Fibroblast of pulmonary artery (primary cell): ENCODE data around the gene EFCAB12.

Experiments used
- DNase-seq: peaks from one replicate; pipeline ENCODE4 v3.0.0-alpha.2; 2010; ENCODE audit warnings: low read depth
- H3K4me3 ChIP-seq: replicated peaks from 2 replicates; pipeline ENCODE4 v1.5.1; 2011; ENCODE audit warnings: low read depth, mild to moderate bottlenecking, control low read depth, low read length, moderate library complexity
- CTCF ChIP-seq: IDR thresholded peaks from 2 replicates; pipeline ENCODE4 v1.5.1; 2011; ENCODE audit warnings: mild to moderate bottlenecking, control low read depth, low read length, inconsistent platforms; ENCODE audit errors: missing control alignments

The EFCAB12 gene

DNA sequence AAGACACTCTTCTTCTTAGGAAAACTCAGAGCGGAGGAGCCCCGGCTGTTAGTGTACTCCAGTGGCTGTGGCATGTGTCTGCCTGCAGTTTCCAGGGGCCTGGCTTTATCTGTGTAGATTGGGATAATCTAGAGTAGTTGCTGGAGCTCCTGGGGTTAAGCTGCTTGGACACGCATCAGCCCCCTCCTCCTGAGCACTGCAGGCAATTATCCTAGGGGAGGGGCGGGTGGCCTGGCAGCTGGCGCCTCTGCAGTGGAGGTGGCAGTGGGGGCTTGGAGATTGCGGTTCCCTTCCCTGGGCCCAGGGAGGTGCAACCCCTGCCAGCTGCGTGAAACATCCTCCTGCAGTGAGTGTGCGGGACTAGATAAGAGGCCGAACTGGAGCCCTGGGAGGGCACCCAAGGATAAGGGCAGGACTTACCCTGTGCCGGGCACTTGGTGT, 68.2 kb downstream of the EFCAB12 start:
- DNase-seq: no peak
- TF ChIP-seq CTCF: no peak
- H3K4me3 ChIP-seq: no peak overlapping the region

DNA sequence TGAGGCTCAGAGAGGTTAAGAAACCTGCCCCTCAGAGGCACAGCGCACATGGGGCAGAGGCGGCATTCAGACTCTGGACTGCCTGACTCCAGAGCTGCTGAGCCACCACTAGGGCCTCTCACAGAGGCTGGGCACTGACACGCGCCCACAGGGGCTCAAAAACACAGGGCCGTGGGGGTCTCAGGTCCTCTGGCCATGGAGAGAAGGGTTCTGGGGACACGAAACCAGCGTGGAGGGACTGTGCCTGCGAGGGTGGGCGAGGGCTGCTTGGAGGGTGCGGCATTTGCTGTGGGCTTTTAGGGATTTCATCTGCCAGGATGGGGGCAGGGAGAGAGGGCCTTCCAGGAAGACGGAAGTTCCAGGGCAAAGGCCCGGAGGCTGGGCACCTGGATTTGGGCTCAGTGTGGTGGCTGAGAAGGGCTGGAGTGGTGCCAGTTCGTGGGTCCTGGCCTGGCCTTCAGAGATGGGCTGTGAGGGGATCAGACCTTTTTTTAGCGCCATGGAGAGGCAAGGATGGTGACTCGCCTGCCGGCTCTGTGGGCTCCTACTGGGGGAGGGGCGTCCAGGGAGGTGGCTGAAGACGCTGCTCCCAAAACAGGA, 69.6 kb downstream of the EFCAB12 start:
- H3K4me3 ChIP-seq: no peak overlapping the region
- TF ChIP-seq CTCF: no peak
- no peak for DNase-seq

DNA sequence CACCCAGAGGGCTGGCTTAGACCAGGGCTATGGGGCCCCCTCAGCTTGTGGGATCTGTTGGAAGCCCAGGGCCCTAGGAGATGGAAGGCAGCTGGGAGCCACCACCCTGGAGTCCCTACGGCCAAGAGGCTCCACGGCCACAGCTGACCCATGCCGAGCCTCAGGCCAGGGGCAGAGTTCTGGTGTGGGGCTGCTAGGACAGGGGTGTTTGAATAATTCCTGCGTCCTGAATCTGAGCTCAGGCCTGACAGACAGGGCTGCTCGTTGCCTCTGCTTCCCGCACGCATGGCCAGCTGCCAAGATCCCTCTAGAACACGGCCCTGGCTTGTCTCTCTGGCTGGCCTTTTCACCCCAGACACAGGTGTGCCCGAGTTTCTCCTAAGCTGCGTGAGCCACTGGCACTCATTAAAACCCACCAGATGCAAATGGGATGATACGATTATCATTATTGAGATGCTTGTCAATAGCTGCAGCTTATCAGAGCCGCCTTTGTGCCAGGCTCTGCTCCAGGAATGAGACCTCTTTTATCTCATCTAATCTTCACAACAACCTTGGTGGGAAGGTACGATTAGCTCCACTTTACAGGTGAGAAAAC, 70.2 kb downstream of the EFCAB12 start:
- DNase-seq: no peak
- no peak overlapping the region for H3K4me3 ChIP-seq
- no peak for TF ChIP-seq CTCF

- DNase-seq: no peak
- no peak overlapping the region for H3K4me3 ChIP-seq
- TF ChIP-seq CTCF: no peak
These were observed 70.8 kb downstream of the EFCAB12 start for GRCh38 chr3:129357616-129358015.

GRCh38 chr3:129356756-129357425, 71.5 kb downstream of the EFCAB12 start:
- no peak overlapping the region for H3K4me3 ChIP-seq
- TF ChIP-seq CTCF: no peak
- DNase-seq: no peak

- no peak for TF ChIP-seq CTCF
- H3K4me3 ChIP-seq: no peak overlapping the region
- no peak for DNase-seq
These were observed 74.9 kb downstream of the EFCAB12 start for GRCh38 chr3:129353589-129353941.
